Subcutaneous adipose tissue (tissue), 4 donors: ENCODE results near the gene CCDC160. TPM values are rescaled to one million over a fixed set of nuclear protein-coding genes. Genes with fewer than 3 reads are reported as not detected.

ENCODE experiments used
- CTCF ChIP-seq: fragments of 450-650 bp; IDR thresholded peaks from one replicate; pipeline ENCODE4 v1.5.1; 2016; ENCODE audit warnings: low read depth, mild to moderate bottlenecking, control low read depth, antibody characterized with exemption, moderate library complexity
- total RNA-seq, 4 donors: library from RNA; depleted of rRNA; stranded (reverse); fragments of >200 nt; gene quantifications; one replicate each; pipeline ENCODE4 v1.1.0, GENCODE V29; 2016

CCDC160 gene
- total RNA-seq, 4 donors from 2014 or later = 0.22 TPM; not detected in 3

- TF ChIP-seq CTCF = no peak
Observed at GRCh38 chrX:134251241-134251640, 14.3 kb downstream of the CCDC160 start.

GRCh38 chrX:134254511-134254910, 17.5 kb downstream of the CCDC160 start:
- no peak for TF ChIP-seq CTCF

- TF ChIP-seq CTCF = no peak
Observed at GRCh38 chrX:134255555-134255954, 18.6 kb downstream of the CCDC160 start.

- no peak for TF ChIP-seq CTCF
Observed at GRCh38 chrX:134256684-134257083, 19.7 kb downstream of the CCDC160 start.

- no peak for TF ChIP-seq CTCF
Observed at GRCh38 chrX:134258202-134258601, 21.2 kb downstream of the CCDC160 start.

GRCh38 chrX:134287346-134287745, 50.4 kb downstream of the CCDC160 start:
- no peak for TF ChIP-seq CTCF

GRCh38 chrX:134294548-134294947, 57.6 kb downstream of the CCDC160 start:
- no peak for TF ChIP-seq CTCF

Other genes with a start within 250 kb of the CCDC160 start
- 10 to 100 TPM in 2 of 4 donors, 1 to 10 TPM in 2; 7.7 to 16.3 (median 10.4) TPM for gene PHF6, start 136.1 kb downstream of the CCDC160 start, total RNA-seq
- gene HPRT1, start 223.0 kb downstream of the CCDC160 start, total RNA-seq = 10 to 100 TPM; 11.3 to 25.4 (median 13.3) TPM